GM18861 (cell line): ENCODE measurements around the gene LRRC37A2.
"Not testable (repeated sequence)": the region's sequence is repeated elsewhere in the genome, so short reads cannot be mapped to it uniquely, and the experiment has no call there.

Experiments used
- ATAC-seq: cut with Tn5 transposase; IDR thresholded peaks from one replicate; pipeline ENCODE4 v1.9.1; 2021; ENCODE audit not compliant: unreplicated experiment

The LRRC37A2 gene

GRCh38 chr17:46591332-46591731, 79.1 kb downstream of the LRRC37A2 start:
- not testable (repeated sequence) for ATAC-seq

- not testable (repeated sequence) for ATAC-seq
Measured at GRCh38 chr17:46598344-46598931, 86.2 kb downstream of the LRRC37A2 start.

GRCh38 chr17:46600767-46601166, 88.5 kb downstream of the LRRC37A2 start:
- not testable (repeated sequence) for ATAC-seq

GRCh38 chr17:46603125-46603524, 90.9 kb downstream of the LRRC37A2 start:
- ATAC-seq = peak; percentile 79
